Hindlimb muscle (tissue), 1 donor: ENCODE measurements around the gene SLC29A3. TPM values are rescaled to one million over a fixed set of nuclear protein-coding genes. Genes with fewer than 3 reads are reported as not detected.
A peak's percentile ranks its signal among the peaks of the same experiment; 100 is the strongest.

ENCODE experiments used
- DNase-seq: peaks from one replicate; pipeline ENCODE4 v3.0.0-alpha.2; 2013
- polyA plus RNA-seq: library from polyadenylated mRNA; unstranded; fragments of 120-200 nt; gene quantifications from one replicate; pipeline ENCODE4 v1.2.1, GENCODE V29; 2013; ENCODE audit not compliant: insufficient read length

Gene SLC29A3
- polyA plus RNA-seq, 1 donor = 3.9 TPM

- no peak for DNase-seq
Measured at GRCh38 chr10:71393841-71394475, 74.9 kb downstream of the SLC29A3 start.

- DNase-seq = no peak
Measured at GRCh38 chr10:71394926-71395562, 76.0 kb downstream of the SLC29A3 start.

GRCh38 chr10:71395621-71396020 lies 76.6 kb downstream of the SLC29A3 start:
- no peak for DNase-seq

- DNase-seq = peak; percentile 72
Measured at GRCh38 chr10:71396084-71396710, 77.1 kb downstream of the SLC29A3 start.

- peak; percentile 40 for DNase-seq
Measured at GRCh38 chr10:71396711-71397295, 77.7 kb downstream of the SLC29A3 start, which contains the start of gene CDH23. Gene CDH23 (plus strand): TSS chr10:71396920. CDS start chr10:71439832, 42,912 bp downstream.

GRCh38 chr10:71397296-71398212 lies 78.5 kb downstream of the SLC29A3 start:
- DNase-seq = no peak

GRCh38 chr10:71398976-71399375 lies 79.9 kb downstream of the SLC29A3 start:
- no peak for DNase-seq

- DNase-seq = no peak
Measured at GRCh38 chr10:71399946-71400345, 80.9 kb downstream of the SLC29A3 start.

GRCh38 chr10:71401056-71401455 lies 82.0 kb downstream of the SLC29A3 start:
- DNase-seq = no peak

- no peak for DNase-seq
Measured at GRCh38 chr10:71402005-71402404, 82.9 kb downstream of the SLC29A3 start.

GRCh38 chr10:71404503-71405295 lies 85.6 kb downstream of the SLC29A3 start:
- DNase-seq = no peak

GRCh38 chr10:71406878-71407277 lies 87.8 kb downstream of the SLC29A3 start:
- no peak for DNase-seq

- DNase-seq = no peak
Measured at GRCh38 chr10:71408436-71409225, 89.6 kb downstream of the SLC29A3 start.

- DNase-seq = no peak
Measured at GRCh38 chr10:71409516-71410104, 90.6 kb downstream of the SLC29A3 start.

Other genes starting within 250 kb of the SLC29A3 start
- gene UNC5B, start 106.7 kb upstream of the SLC29A3 start, polyA plus RNA-seq = 11.6 TPM
- 4.2 TPM for gene CDH23, start 77.7 kb downstream of the SLC29A3 start, polyA plus RNA-seq